ENCODE measurements around the gene NUTM1. TPM values are rescaled to one million over a fixed set of nuclear protein-coding genes. Genes with fewer than 3 reads are reported as not detected.

The NUTM1 gene
- total and polyA plus RNA-seq, 2 donors (not counting 1 experiment from before 2014, with no cell fraction given), result not detected

DNA sequence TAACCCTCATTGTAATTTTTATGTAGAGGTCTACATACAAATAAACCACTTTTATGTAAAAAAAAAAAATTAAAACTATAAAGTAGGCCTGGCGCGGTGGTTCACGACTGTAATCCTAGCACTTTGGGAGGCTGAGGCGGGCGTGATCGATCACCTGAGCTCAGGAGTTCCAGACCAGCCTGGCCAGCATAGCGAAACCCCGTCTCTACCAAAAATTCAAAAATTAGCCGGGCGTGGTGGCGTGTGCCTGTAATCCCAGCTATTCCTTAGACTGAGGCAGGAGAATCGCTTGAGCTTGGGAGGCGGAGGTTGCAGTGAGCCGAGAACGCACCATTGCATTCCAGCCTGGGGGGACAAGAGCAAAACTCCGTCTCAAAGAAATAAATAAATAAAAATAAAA is 4.8 kb upstream of the NUTM1 start:
- Histone ChIP-seq H3K27ac (ENCODE audit: low read length in 2 of 2) (peak overlapping the region; percentile 37 to 93), H3K4me1 (ENCODE audit: control insufficient read depth in 2 of 2, insufficient read depth in 2 of 2, low read length in 2 of 2) (peaks cover 30 to 36% of the 10 kb centered on the region in 2 donors), H2AFZ (ENCODE audit: insufficient read depth, low read depth, low read length, poor library complexity, severe bottlenecking) (peak overlapping the region; percentile 24), H3K4me2 (replicated peaks; ENCODE audit: low read depth, low read length, poor library complexity, severe bottlenecking) (peak overlapping the region; percentile 85), H3K79me2 (ENCODE audit: control insufficient read depth, insufficient read depth, low read length) (peaks cover 94% of the 10 kb centered on the region), H3K36me3 (replicated peaks in 1 of 2; ENCODE audit: control extremely low read depth in 1 of 2, control insufficient read depth in 1 of 2, extremely low read depth in 1 of 2, insufficient read depth in 2 of 2, low read length in 1 of 2) (peaks cover 0 to 26% of the 10 kb centered on the region in 2 experiments), H3K9ac (ENCODE audit: low read length) (peak overlapping the region; percentile 98), H3K4me3 (ENCODE audit: control extremely low read depth in 1 of 5, extremely low read depth in 1 of 5, insufficient read depth in 1 of 5, low read depth in 2 of 5, low read length in 4 of 5) (peak overlapping the region in 4 of 5 experiments; percentile 9 to 97 (median 44)), H3K9me3 (ENCODE audit: control extremely low read depth in 1 of 3, control insufficient read depth in 2 of 3, insufficient read depth in 1 of 3, low read length in 2 of 3) (no peaks in the 10 kb centered on the region), H3K27me3 (replicated peaks in 1 of 4; ENCODE audit: control extremely low read depth in 1 of 4, control insufficient read depth in 3 of 4, insufficient read depth in 4 of 4, low read length in 3 of 4) (no peaks in the 10 kb centered on the region), H4K20me1 (ENCODE audit: control insufficient read depth, insufficient read depth, low read length, poor library complexity, severe bottlenecking) (no peaks in the 10 kb centered on the region)
- Mint-ChIP-seq H3K4me1 (peaks cover 45% of the 10 kb centered on the region), H3K4me3 (peak overlapping the region; percentile 100), H3K9me3 (ENCODE audit: insufficient read depth) (no peaks in the 10 kb centered on the region), H3K27ac (peak overlapping the region; percentile 99), H3K27me3 (no peaks in the 10 kb centered on the region)
- ChIA-PET CTCF (interaction anchor here (0.6 to 5.3 kb wide), 7 partner anchors 9 to 97 kb away, joined by 3 to 37 read pairs (median 3); partner anchors contain the start of gene LPCAT4), POLR2A (interaction anchor here (1.2 to 2.2 kb wide), 3 partner anchors 10 to 29 kb away, joined by 4 to 21 read pairs (median 11); partner anchors contain the start of gene LPCAT4)
- WGBS (ENCODE audit: insufficient coverage), result 74% methylated on average over 13 of the region's 16 CpGs
- DNase-seq (no peak), ATAC-seq (ENCODE audit: low read depth) (no peak)
- TF ChIP-seq, protein P1, sequence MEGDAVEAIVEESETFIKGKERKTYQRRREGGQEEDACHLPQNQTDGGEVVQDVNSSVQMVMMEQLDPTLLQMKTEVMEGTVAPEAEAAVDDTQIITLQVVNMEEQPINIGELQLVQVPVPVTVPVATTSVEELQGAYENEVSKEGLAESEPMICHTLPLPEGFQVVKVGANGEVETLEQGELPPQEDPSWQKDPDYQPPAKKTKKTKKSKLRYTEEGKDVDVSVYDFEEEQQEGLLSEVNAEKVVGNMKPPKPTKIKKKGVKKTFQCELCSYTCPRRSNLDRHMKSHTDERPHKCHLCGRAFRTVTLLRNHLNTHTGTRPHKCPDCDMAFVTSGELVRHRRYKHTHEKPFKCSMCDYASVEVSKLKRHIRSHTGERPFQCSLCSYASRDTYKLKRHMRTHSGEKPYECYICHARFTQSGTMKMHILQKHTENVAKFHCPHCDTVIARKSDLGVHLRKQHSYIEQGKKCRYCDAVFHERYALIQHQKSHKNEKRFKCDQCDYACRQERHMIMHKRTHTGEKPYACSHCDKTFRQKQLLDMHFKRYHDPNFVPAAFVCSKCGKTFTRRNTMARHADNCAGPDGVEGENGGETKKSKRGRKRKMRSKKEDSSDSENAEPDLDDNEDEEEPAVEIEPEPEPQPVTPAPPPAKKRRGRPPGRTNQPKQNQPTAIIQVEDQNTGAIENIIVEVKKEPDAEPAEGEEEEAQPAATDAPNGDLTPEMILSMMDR (IDR thresholded peaks at IDR 0.05), result no peak
- TF ChIP-seq EZH2 (IDR thresholded peaks at IDR 0.05; ENCODE audit: borderline replicate concordance, insufficient read depth, low read depth, low read length, poor library complexity, severe bottlenecking), result no peak
- intact Hi-C loops (cut with micrococcal nuclease), result loop anchor here (1.0 to 10.0 kb wide), 4 partner anchors 113 to 646 kb away; partner anchors contain the start of genes EMC4, KATNBL1, PGBD4 and ZNF770

DNA sequence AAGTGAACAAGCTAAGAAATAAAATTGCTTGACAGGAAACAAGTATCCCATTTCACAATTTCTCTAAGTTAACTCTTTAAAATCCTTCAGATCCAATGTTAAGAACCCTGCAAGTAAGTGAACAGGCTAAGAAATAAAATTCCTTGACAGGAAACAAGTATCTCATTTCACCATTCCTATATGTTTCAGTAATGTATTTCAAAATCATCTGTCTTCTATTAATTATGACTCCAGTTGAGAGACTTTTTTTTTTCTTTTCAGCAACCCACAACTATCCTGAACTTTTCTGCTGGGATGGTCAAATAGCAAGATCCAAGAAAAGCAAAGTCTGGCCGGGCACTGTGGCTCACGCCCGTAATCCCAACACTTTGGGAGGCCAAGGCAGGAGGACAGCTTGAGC is 3.2 kb upstream of the NUTM1 start:
- WGBS (ENCODE audit: insufficient coverage), result 95% methylated on average over 3 of the region's 3 CpGs
- Histone ChIP-seq H3K4me3 (ENCODE audit: control extremely low read depth in 1 of 5, extremely low read depth in 1 of 5, insufficient read depth in 1 of 5, low read depth in 2 of 5, low read length in 4 of 5) (no peak overlapping the region), H3K27ac (ENCODE audit: low read length in 2 of 2) (no peak overlapping the region), H3K4me1 (ENCODE audit: control insufficient read depth in 2 of 2, insufficient read depth in 2 of 2, low read length in 2 of 2) (peaks cover 20 to 26% of the 10 kb centered on the region in 2 donors), H3K9me3 (ENCODE audit: control extremely low read depth in 1 of 3, control insufficient read depth in 2 of 3, insufficient read depth in 1 of 3, low read length in 2 of 3) (no peaks in the 10 kb centered on the region), H4K20me1 (ENCODE audit: control insufficient read depth, insufficient read depth, low read length, poor library complexity, severe bottlenecking) (no peaks in the 10 kb centered on the region), H3K9ac (ENCODE audit: low read length) (no peak overlapping the region), H2AFZ (ENCODE audit: insufficient read depth, low read depth, low read length, poor library complexity, severe bottlenecking) (no peak overlapping the region), H3K79me2 (ENCODE audit: control insufficient read depth, insufficient read depth, low read length) (peaks cover 78% of the 10 kb centered on the region), H3K4me2 (replicated peaks; ENCODE audit: low read depth, low read length, poor library complexity, severe bottlenecking) (no peak overlapping the region), H3K36me3 (replicated peaks in 1 of 2; ENCODE audit: control extremely low read depth in 1 of 2, control insufficient read depth in 1 of 2, extremely low read depth in 1 of 2, insufficient read depth in 2 of 2, low read length in 1 of 2) (peaks cover 0 to 26% of the 10 kb centered on the region in 2 experiments), H3K27me3 (replicated peaks in 1 of 4; ENCODE audit: control extremely low read depth in 1 of 4, control insufficient read depth in 3 of 4, insufficient read depth in 4 of 4, low read length in 3 of 4) (no peaks in the 10 kb centered on the region)
- H3K9me3 Mint-ChIP-seq (ENCODE audit: insufficient read depth), result no peaks in the 10 kb centered on the region
- ChIA-PET POLR2A (interaction anchor here (0.9 kb wide), 1 partner anchor 9 kb away, joined by 3 read pairs; no protein-coding TSS in a partner anchor), CTCF (interaction anchor here (5.3 kb wide), 1 partner anchor 27 kb away, joined by 37 read pairs; the partner anchor contains the start of gene LPCAT4)
- H3K27me3 Mint-ChIP-seq, result no peaks in the 10 kb centered on the region
- ATAC-seq (ENCODE audit: low read depth), result no peak
- H3K4me3 Mint-ChIP-seq, result peak overlapping the region; percentile 26
- peaks cover 35% of the 10 kb centered on the region for H3K4me1 Mint-ChIP-seq
- no peak for DNase-seq
- TF ChIP-seq EZH2 (IDR thresholded peaks at IDR 0.05; ENCODE audit: borderline replicate concordance, insufficient read depth, low read depth, low read length, poor library complexity, severe bottlenecking), result no peak
- TF ChIP-seq, protein P1 (IDR thresholded peaks at IDR 0.05), result no peak
- intact Hi-C loops (cut with micrococcal nuclease), result loop anchor here (10.0 kb wide), 1 partner anchor 645 kb away; the partner anchor contains the start of gene ZNF770
- no peak overlapping the region for H3K27ac Mint-ChIP-seq

Data from B cell (primary cell).